H9 (cell line): ENCODE data around the gene MCF2L2. TPM values are rescaled to one million over a fixed set of nuclear protein-coding genes. Genes with fewer than 3 reads are reported as not detected.

Experiments
- DNase-seq: peaks from one replicate; pipeline ENCODE4 v3.0.0-alpha.2; 2017
- H2AFZ ChIP-seq: one replicate; pipeline ENCODE4 v1.6.1; 2013; ENCODE audit warnings: mild to moderate bottlenecking, low read length, control low read depth, moderate library complexity
- H2AK5ac ChIP-seq: 2 replicates; pipeline ENCODE4 v1.6.1; 2013; ENCODE audit warnings: low read length, control low read depth, mixed read lengths; ENCODE audit not compliant: insufficient read length
- H2BK120ac ChIP-seq: one replicate; pipeline ENCODE4 v1.6.1; 2013; ENCODE audit warnings: low read depth, mild to moderate bottlenecking, low read length, control low read depth, inconsistent platforms; ENCODE audit not compliant: poor library complexity, severe bottlenecking
- H2BK12ac ChIP-seq: 2 replicates; pipeline ENCODE4 v1.6.1; 2013; ENCODE audit warnings: low read length, control low read depth, mixed read lengths, low read depth; ENCODE audit not compliant: insufficient read length
- H2BK15ac ChIP-seq: 2 replicates; pipeline ENCODE4 v1.6.1; 2013; ENCODE audit warnings: low read depth, low read length, control low read depth
- H2BK20ac ChIP-seq: one replicate; pipeline ENCODE4 v1.6.1; 2013; ENCODE audit warnings: low read depth, mild to moderate bottlenecking, low read length, control low read depth, inconsistent platforms; ENCODE audit not compliant: poor library complexity, severe bottlenecking
- H2BK5ac ChIP-seq: 2 replicates; pipeline ENCODE4 v1.6.1; 2013; ENCODE audit warnings: low read length, control low read depth, mixed read lengths; ENCODE audit not compliant: insufficient read length
- H3K14ac ChIP-seq: 2 replicates; pipeline ENCODE4 v1.6.1; 2013; ENCODE audit warnings: low read length, control low read depth; ENCODE audit not compliant: insufficient read depth
- H3K18ac ChIP-seq: 2 replicates; pipeline ENCODE4 v1.6.1; 2013; ENCODE audit warnings: low read depth, mild to moderate bottlenecking, mixed read lengths, low read length, control low read depth; ENCODE audit not compliant: insufficient read length
- H3K23ac ChIP-seq: 2 replicates; pipeline ENCODE4 v1.6.1; 2013; ENCODE audit warnings: low read length, control low read depth, mixed read lengths, low read depth; ENCODE audit not compliant: insufficient read length
- H3K23me2 ChIP-seq: 2 replicates; pipeline ENCODE4 v1.6.1; 2013; ENCODE audit warnings: low read depth, mild to moderate bottlenecking, mixed read lengths, low read length, control low read depth; ENCODE audit not compliant: insufficient read length, poor library complexity, severe bottlenecking
- H3K27ac ChIP-seq: 2 replicates; pipeline ENCODE4 v1.5.1; 2013; ENCODE audit warnings: low read length, control low read depth, mixed read lengths, low read depth; ENCODE audit not compliant: insufficient read length
- H3K27me3 ChIP-seq: 2 replicates; pipeline ENCODE4 v1.6.1; 2013; ENCODE audit warnings: low read length, control low read depth, inconsistent platforms; ENCODE audit not compliant: insufficient read depth
- H3K4ac ChIP-seq: 2 replicates; pipeline ENCODE4 v1.6.1; 2013; ENCODE audit warnings: low read depth, mild to moderate bottlenecking, control low read depth, inconsistent platforms, low read length, moderate library complexity
- H3K4me1 ChIP-seq: 2 replicates; pipeline ENCODE4 v1.6.1; 2013; ENCODE audit warnings: low read length, control low read depth, inconsistent platforms; ENCODE audit not compliant: insufficient read depth
- H3K4me2 ChIP-seq: 2 replicates; pipeline ENCODE4 v1.6.1; 2013; ENCODE audit warnings: low read length, control low read depth, mixed read lengths; ENCODE audit not compliant: insufficient read length, insufficient read depth
- H3K56ac ChIP-seq: 2 replicates; pipeline ENCODE4 v1.6.1; 2013; ENCODE audit warnings: low read depth, mild to moderate bottlenecking, mixed read lengths, low read length, control low read depth; ENCODE audit not compliant: insufficient read length
- H3K79me1 ChIP-seq: 2 replicates; pipeline ENCODE4 v1.6.1; 2013; ENCODE audit warnings: low read depth, mild to moderate bottlenecking, moderate library complexity, low read length, control low read depth, inconsistent platforms; ENCODE audit not compliant: insufficient read depth, poor library complexity, severe bottlenecking
- H3K79me2 ChIP-seq: 2 replicates; pipeline ENCODE4 v1.6.1; 2013; ENCODE audit warnings: low read length, control low read depth, inconsistent platforms; ENCODE audit not compliant: insufficient read depth
- H3K9ac ChIP-seq: 2 replicates; pipeline ENCODE4 v1.6.1; 2013; ENCODE audit warnings: low read length, control low read depth, mixed read lengths; ENCODE audit not compliant: insufficient read length; ENCODE audit errors: extremely low read depth
- H3K9me3 ChIP-seq: one replicate; pipeline ENCODE4 v1.6.1; 2013; ENCODE audit warnings: low read depth, low read length, inconsistent platforms; ENCODE audit not compliant: control insufficient read depth
- H3T11ph ChIP-seq: one replicate; pipeline ENCODE4 v1.6.1; 2013; ENCODE audit warnings: mild to moderate bottlenecking, low read length, control low read depth, inconsistent platforms
- H4K20me1 ChIP-seq: one replicate; pipeline ENCODE4 v1.6.1; 2013; ENCODE audit not compliant: control insufficient read depth, insufficient read length, insufficient read depth
- H4K5ac ChIP-seq: 2 replicates; pipeline ENCODE4 v1.6.1; 2013; ENCODE audit warnings: low read depth, mild to moderate bottlenecking, mixed read lengths, low read length, control low read depth; ENCODE audit not compliant: insufficient read length
- H4K8ac ChIP-seq: replicated peaks from 2 replicates; pipeline ENCODE4 v1.6.1; 2013; ENCODE audit warnings: low read length, control low read depth, mixed read lengths, low read depth; ENCODE audit not compliant: insufficient read length
- H4K91ac ChIP-seq: 2 replicates; pipeline ENCODE4 v1.6.1; 2013; ENCODE audit warnings: low read depth, mild to moderate bottlenecking, moderate library complexity, mixed read lengths, low read length, control low read depth; ENCODE audit not compliant: insufficient read length
- H3K27ac Mint-ChIP-seq, 3 experiments: 2 replicates in 2 of 3; 3 replicates in 1 of 3; pipeline ENCODE4 v1.8.0; 2020 to 2021; ENCODE audit warnings: mixed read lengths in 3 of 3, mild to moderate bottlenecking in 1 of 3, moderate library complexity in 1 of 3
- H3K27me3 Mint-ChIP-seq: 2 replicates; pipeline ENCODE4 v1.8.0; 2021; ENCODE audit warnings: low read depth, mild to moderate bottlenecking, moderate library complexity, mixed read lengths
- H3K36me3 Mint-ChIP-seq, 3 experiments: 2 replicates in 2 of 3; 3 replicates in 1 of 3; pipeline ENCODE4 v1.8.0; 2020 to 2021; ENCODE audit warnings: low read depth in 3 of 3, mixed read lengths in 3 of 3; ENCODE audit not compliant: insufficient read depth in 1 of 3
- H3K4me1 Mint-ChIP-seq, 2 experiments: 2 replicates each; pipeline ENCODE4 v1.8.0; 2020; ENCODE audit warnings: mixed read lengths in 2 of 2
- H3K4me3 Mint-ChIP-seq, 2 experiments: 2 replicates in 1 of 2; 3 replicates in 1 of 2; pipeline ENCODE4 v1.8.0; 2020 to 2021; ENCODE audit warnings: mild to moderate bottlenecking in 2 of 2, mixed read lengths in 2 of 2, moderate library complexity in 1 of 2
- H3K9me3 Mint-ChIP-seq, 2 experiments: 2 replicates in 1 of 2; 3 replicates in 1 of 2; pipeline ENCODE4 v1.8.0; 2020; ENCODE audit warnings: mild to moderate bottlenecking in 2 of 2, mixed read lengths in 2 of 2, moderate library complexity in 1 of 2
- WGBS: extraction: QIAGEN DNeasy Blood & Tissue Kit; methylation state at CpG from one replicate; pipeline ENCODE4 v1.1.7; 2013; ENCODE audit warnings: missing lambda C conversion rate, low lambda C conversion rate, mixed read lengths; ENCODE audit not compliant: insufficient read length; ENCODE audit errors: extremely low coverage; 5-methylcytosine and 5-hydroxymethylcytosine counted together
- total RNA-seq: library from RNA; stranded (reverse); gene quantifications from 2 replicates; pipeline ENCODE4 v1.2.1, GENCODE V29; 2021
- TF ChIP-seq, protein P1 (sequence below): fragments of 200-600 bp; sonication (generic); conservative IDR thresholded peaks from 3 replicates; pipeline ENCODE4 v1.8.0; 2021; ENCODE audit warnings: antibody characterized with exemption, mild to moderate bottlenecking

The MCF2L2 gene
- total RNA-seq, 1 experiment from 2014 or later: 6.4 TPM

DNA sequence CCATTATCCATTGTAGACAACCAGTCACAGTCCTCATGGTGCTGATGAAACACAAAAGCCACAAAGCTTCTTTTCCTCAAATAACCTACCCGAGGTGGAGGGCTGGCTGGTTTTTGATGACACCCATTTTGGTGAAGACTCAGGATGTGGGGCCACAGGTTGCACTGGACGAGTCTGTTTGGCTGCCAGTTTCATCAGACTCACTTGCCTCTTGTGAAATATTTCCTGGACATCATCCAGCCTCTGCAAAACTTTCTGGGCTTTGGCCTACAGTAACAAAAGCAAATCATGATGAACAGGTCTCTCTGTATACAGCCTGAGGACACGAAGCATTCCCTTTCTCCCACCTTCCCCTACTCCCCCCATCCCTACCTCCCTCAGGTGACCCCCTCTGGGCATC, 133.2 kb downstream of the MCF2L2 start:
- Histone ChIP-seq H2BK20ac (no peak overlapping the region), H3K18ac (no peak overlapping the region), H3K4me1 (peaks cover 6% of the 10 kb centered on the region), H3T11ph (no peak overlapping the region), H2AFZ (no peak overlapping the region), H3K23me2 (no peaks in the 10 kb centered on the region), H3K27me3 (no peaks in the 10 kb centered on the region), H3K79me1 (no peaks in the 10 kb centered on the region), H3K4me2 (no peak overlapping the region), H3K27ac (no peak overlapping the region), H2AK5ac (no peak overlapping the region), H4K20me1 (no peaks in the 10 kb centered on the region), H3K9ac (no peak overlapping the region), H3K9me3 (no peaks in the 10 kb centered on the region), H4K91ac (no peak overlapping the region), H2BK15ac (no peak overlapping the region), H2BK5ac (no peak overlapping the region), H3K56ac (no peak overlapping the region), H4K8ac (no peak overlapping the region), H3K79me2 (no peaks in the 10 kb centered on the region), H4K5ac (no peak overlapping the region), H2BK12ac (no peak overlapping the region), H2BK120ac (no peak overlapping the region), H3K4ac (no peak overlapping the region), H3K14ac (no peak overlapping the region), H3K23ac (no peak overlapping the region)
- TF ChIP-seq, protein P1, sequence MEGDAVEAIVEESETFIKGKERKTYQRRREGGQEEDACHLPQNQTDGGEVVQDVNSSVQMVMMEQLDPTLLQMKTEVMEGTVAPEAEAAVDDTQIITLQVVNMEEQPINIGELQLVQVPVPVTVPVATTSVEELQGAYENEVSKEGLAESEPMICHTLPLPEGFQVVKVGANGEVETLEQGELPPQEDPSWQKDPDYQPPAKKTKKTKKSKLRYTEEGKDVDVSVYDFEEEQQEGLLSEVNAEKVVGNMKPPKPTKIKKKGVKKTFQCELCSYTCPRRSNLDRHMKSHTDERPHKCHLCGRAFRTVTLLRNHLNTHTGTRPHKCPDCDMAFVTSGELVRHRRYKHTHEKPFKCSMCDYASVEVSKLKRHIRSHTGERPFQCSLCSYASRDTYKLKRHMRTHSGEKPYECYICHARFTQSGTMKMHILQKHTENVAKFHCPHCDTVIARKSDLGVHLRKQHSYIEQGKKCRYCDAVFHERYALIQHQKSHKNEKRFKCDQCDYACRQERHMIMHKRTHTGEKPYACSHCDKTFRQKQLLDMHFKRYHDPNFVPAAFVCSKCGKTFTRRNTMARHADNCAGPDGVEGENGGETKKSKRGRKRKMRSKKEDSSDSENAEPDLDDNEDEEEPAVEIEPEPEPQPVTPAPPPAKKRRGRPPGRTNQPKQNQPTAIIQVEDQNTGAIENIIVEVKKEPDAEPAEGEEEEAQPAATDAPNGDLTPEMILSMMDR: no peak
- DNase-seq: no peak
- H3K4me1 Mint-ChIP-seq: peaks cover 17 to 18% of the 10 kb centered on the region in 2 experiments
- no peaks in the 10 kb centered on the region for H3K9me3 Mint-ChIP-seq
- H3K27ac Mint-ChIP-seq: no peak overlapping the region; a peak in 1 of 7 replicates
- no peaks in the 10 kb centered on the region; the same call in 1 of the 2 replicates for H3K27me3 Mint-ChIP-seq
- H3K4me3 Mint-ChIP-seq: no peak overlapping the region
- peaks cover 0 to 27% (median 24%) of the 10 kb centered on the region in 3 experiments; a peak in 5 of 7 replicates for H3K36me3 Mint-ChIP-seq
- no CpG with 5 or more reads among the region's 3 CpGs for WGBS
